Sigmoid colon (tissue), 4 donors: ENCODE results near the gene CACNA1G.

Experiments used
- EP300 ChIP-seq, 4 donors: sonication (generic); formaldehyde crosslinking; IDR thresholded peaks; one replicate each; pipeline ENCODE4 v1.6.1; 2017; ENCODE audit warnings: antibody characterized with exemption in 4 of 4
- POLR2A ChIP-seq, 2 donors: fragments of 450-650 bp; IDR thresholded peaks; one replicate each; pipeline ENCODE4 v1.6.1; 2016; ENCODE audit warnings: antibody characterized with exemption in 2 of 2, mild to moderate bottlenecking in 2 of 2, moderate library complexity in 2 of 2

DNA sequence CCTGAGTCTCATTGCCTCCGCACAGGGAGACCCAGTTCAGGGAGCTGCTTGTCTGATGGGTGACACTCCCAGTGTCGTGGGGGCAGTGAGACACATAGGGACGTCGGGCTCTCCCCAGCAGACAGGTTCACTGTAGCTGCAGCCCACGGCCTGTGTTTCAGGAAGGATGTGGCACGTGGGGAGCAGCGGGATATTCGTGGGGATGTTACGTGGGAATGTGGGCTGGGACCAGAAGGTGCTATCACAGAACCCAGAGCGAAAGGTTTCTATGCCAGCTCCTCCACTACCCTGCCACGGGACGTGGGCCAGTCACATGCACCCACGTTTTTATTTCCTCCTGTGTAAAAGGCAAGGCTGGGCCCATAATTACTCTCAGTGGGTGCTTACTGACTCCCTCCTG is 16.3 kb downstream of the CACNA1G start:
- TF ChIP-seq EP300 (IDR thresholded peaks at IDR 0.05) (no peak), POLR2A (IDR thresholded peaks at IDR 0.05) (no peak)
